Measurements from ENCODE around the gene ACIN1. TPM values are rescaled to one million over a fixed set of nuclear protein-coding genes. Genes with fewer than 3 reads are reported as not detected.

Gene ACIN1
- total RNA-seq, 1 experiment from 2014 or later: 179 TPM

GRCh38 chr14:23119363-23120327 lies 24.7 kb upstream of the ACIN1 start:
- Histone ChIP-seq H3K9me3 (ENCODE audit: control insufficient read depth in 1 of 2, insufficient read depth in 1 of 2, low read depth in 1 of 2, low read length in 2 of 2) (no peaks in the 10 kb centered on the region), H3K27me3 (ENCODE audit: insufficient read depth, low read length) (no peaks in the 10 kb centered on the region), H3K36me3 (ENCODE audit: control insufficient read depth in 1 of 2, insufficient read depth in 2 of 2, low read length in 2 of 2) (no peaks in the 10 kb centered on the region), H3K4me1 (ENCODE audit: control insufficient read depth in 1 of 2, insufficient read depth in 2 of 2, low read length in 2 of 2) (peaks cover 9 to 14% of the 10 kb centered on the region in 2 experiments), H3K9ac (ENCODE audit: low read length) (no peak overlapping the region), H3K9me2 (ENCODE audit: insufficient read depth) (no peaks in the 10 kb centered on the region), H3K27ac (ENCODE audit: low read depth, low read length) (no peak overlapping the region), H3K4me3 (replicated peaks in 1 of 2; ENCODE audit: low read depth in 1 of 2, low read length in 2 of 2) (no peak overlapping the region), H3K79me2 (ENCODE audit: insufficient read depth, low read length) (no peaks in the 10 kb centered on the region), H4K20me1 (ENCODE audit: insufficient read depth) (no peaks in the 10 kb centered on the region), H2AFZ (ENCODE audit: low read depth, low read length, poor library complexity, severe bottlenecking) (no peak overlapping the region), H3K4me2 (ENCODE audit: low read length) (no peak overlapping the region)
- no peak for ATAC-seq
- no peak for DNase-seq (ENCODE audit: low read depth, low spot score)
- TF ChIP-seq REST (IDR thresholded peaks at IDR 0.05; ENCODE audit: low read depth) (no peak), CTCF (IDR thresholded peaks at IDR 0.05 in 2 of 3, conservative IDR thresholded peaks at IDR 0.05 in 1 of 3; ENCODE audit: borderline replicate concordance in 1 of 3, insufficient read depth in 1 of 3, low read depth in 2 of 3, low read length in 2 of 3) (no peak), TCF7L2 (IDR thresholded peaks at IDR 0.05; ENCODE audit: borderline replicate concordance, extremely low read depth, insufficient read depth, insufficient read length) (no peak), SP1 (IDR thresholded peaks at IDR 0.05; ENCODE audit: low read depth) (no peak), POLR2A (IDR thresholded peaks at IDR 0.05; ENCODE audit: borderline replicate concordance, extremely low read depth, insufficient read depth, insufficient read length) (no peak), JUND (IDR thresholded peaks at IDR 0.05) (no peak), EZH2phosphoT487 (IDR thresholded peaks at IDR 0.05; ENCODE audit: borderline replicate concordance) (no peak), ELF1 (IDR thresholded peaks at IDR 0.05; ENCODE audit: borderline replicate concordance, low read depth) (no peak), ZNF274 (IDR thresholded peaks at IDR 0.05; ENCODE audit: low read depth, low read length) (no peak), SRF (IDR thresholded peaks at IDR 0.05; ENCODE audit: low read depth) (no peak), YY1 (IDR thresholded peaks at IDR 0.05; ENCODE audit: extremely low read depth, insufficient replicate concordance, low read depth, low read length) (no peak), RAD21 (IDR thresholded peaks at IDR 0.05; ENCODE audit: low read depth) (no peak), ZBTB33 (IDR thresholded peaks at IDR 0.05; ENCODE audit: extremely low read depth, insufficient replicate concordance, low read length) (no peak), CBX3 (IDR thresholded peaks at IDR 0.05; ENCODE audit: low read depth) (no peak)
- ChIA-PET CTCF (interaction anchor here (0.9 to 4.3 kb wide), 8 partner anchors 10 to 261 kb away, joined by 3 to 162 read pairs (median 8); partner anchors contain the start of genes CIROP and SLC7A8), RAD21 (ENCODE audit: low non-redundant PET in 1 of 2, low total read pairs in 2 of 2, uncharacterized antibody in 2 of 2, unreplicated experiment in 2 of 2) (interaction anchor here (0.6 to 2.4 kb wide), 4 partner anchors 51 to 68 kb away, joined by 3 to 24 read pairs (median 4); no protein-coding TSS in a partner anchor), POLR2A (interaction anchor here (1.0 to 1.6 kb wide), 3 partner anchors 25 to 70 kb away, joined by 4 to 9 read pairs (median 5); partner anchors contain the start of genes ACIN1, C14orf119 and SLC7A8)
- BruUV-seq (replicated peaks): no TSS peak
- intact Hi-C loops (cut with micrococcal nuclease): loop anchor here (1.0 to 5.0 kb wide), 3 partner anchors 68 to 263 kb away; no protein-coding TSS in a partner anchor

All from HCT116 (cell line).